Mesodermal cell (in vitro differentiated cells): ENCODE measurements around the gene MGRN1.

Experiments
- H3K27ac ChIP-seq: 2 replicates; pipeline ENCODE4 v1.7.0; 2013; ENCODE audit warnings: mild to moderate bottlenecking, low read depth, low read length, moderate library complexity; ENCODE audit not compliant: severe bottlenecking
- H3K36me3 ChIP-seq: 2 replicates; pipeline ENCODE4 v1.7.1; 2013; ENCODE audit warnings: mild to moderate bottlenecking, low read length, moderate library complexity; ENCODE audit not compliant: control insufficient read depth, insufficient read depth
- H3K4me1 ChIP-seq: one replicate; pipeline ENCODE4 v1.7.1; 2013; ENCODE audit warnings: mild to moderate bottlenecking, low read length; ENCODE audit not compliant: insufficient read depth, control insufficient read depth, poor library complexity, severe bottlenecking
- H3K4me3 ChIP-seq: 2 replicates; pipeline ENCODE4 v1.7.0; 2013; ENCODE audit warnings: low read length, control low read depth, mild to moderate bottlenecking; ENCODE audit not compliant: insufficient read depth, poor library complexity, severe bottlenecking; ENCODE audit errors: extremely low read depth
- H3K9me3 ChIP-seq: 2 replicates; pipeline ENCODE4 v1.7.1; 2013; ENCODE audit warnings: mild to moderate bottlenecking, low read length, moderate library complexity; ENCODE audit not compliant: control insufficient read depth
- WGBS, 2 experiments: methylation state at CpG; one replicate each; pipeline ENCODE4 v1.1.5; 2013; ENCODE audit warnings: missing lambda C conversion rate in 2 of 2; ENCODE audit not compliant: insufficient coverage in 2 of 2; 5-methylcytosine and 5-hydroxymethylcytosine counted together

The MGRN1 gene

DNA sequence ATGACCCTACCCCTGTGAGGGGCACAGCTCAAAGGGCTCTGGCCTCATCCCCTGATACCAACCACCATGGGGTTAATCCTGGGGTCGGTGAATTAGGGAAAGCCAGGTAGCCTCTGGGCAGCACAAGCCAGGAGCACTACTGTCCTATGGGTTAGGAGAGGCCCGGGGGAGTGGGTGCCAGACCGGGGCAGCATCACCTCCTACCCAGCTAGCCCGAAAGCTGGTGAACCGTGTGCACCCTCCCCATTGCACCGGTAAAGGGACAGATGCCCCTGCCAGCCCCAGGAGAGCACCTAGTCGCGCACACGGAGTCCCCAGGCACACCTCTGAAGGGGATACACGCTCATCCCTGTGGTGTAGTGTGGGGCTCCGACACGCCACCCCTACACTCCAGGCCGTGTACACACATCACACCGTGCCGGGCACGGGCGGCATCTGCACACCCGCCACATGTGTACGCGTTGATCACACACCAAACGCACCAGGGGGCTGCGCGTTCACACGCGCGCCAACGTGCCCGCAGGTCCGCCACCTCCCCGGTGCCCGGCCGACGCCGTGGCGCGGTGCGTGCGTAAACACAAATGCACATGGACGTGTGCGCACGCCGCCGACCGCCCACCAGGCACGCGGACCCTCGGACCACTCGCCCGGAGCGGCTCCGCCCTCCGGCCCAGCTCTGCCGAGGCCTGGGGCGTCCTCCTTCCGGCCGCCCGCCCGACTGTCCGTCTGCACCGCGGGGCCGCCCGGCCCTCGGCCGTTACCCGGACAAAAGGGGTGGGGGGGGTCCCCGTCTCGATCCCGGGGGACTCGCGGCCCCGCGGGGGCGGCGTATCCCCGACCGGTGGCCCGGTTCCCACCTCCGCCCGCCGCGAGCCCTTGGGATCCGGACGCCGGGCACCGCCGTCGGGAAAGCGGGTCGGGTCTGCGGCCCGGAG, 10.7 kb upstream of the MGRN1 start:
- Histone ChIP-seq H3K4me1 (peaks cover 16% of the 10 kb centered on the region), H3K4me3 (peak overlapping the region; percentile 67), H3K27ac (peak overlapping the region; percentile 87), H3K9me3 (no peaks in the 10 kb centered on the region), H3K36me3 (peaks cover 21% of the 10 kb centered on the region)
- 1% methylated on average over 52 to 72 of the region's 92 CpGs for WGBS, 2 experiments

- WGBS, 2 experiments: 15 to 16% methylated on average over 99 of the region's 100 CpGs
These were observed 9.8 kb upstream of the MGRN1 start, which contains the start of gene UBALD1 for GRCh38 chr16:4614571-4615383. Gene UBALD1, minus strand, starts transcription at chr16:4614888. Its CDS starts 91 bp downstream, at chr16:4614797.

GRCh38 chr16:4615384-4616046, 9.1 kb upstream of the MGRN1 start:
- Histone ChIP-seq H3K27ac (peak overlapping the region; percentile 68), H3K4me3 (peak overlapping the region; percentile 67), H3K9me3 (no peaks in the 10 kb centered on the region), H3K4me1 (peaks cover 16% of the 10 kb centered on the region), H3K36me3 (peaks cover 8% of the 10 kb centered on the region)
- WGBS, 2 experiments: 93 to 95% methylated on average over 39 of the region's 39 CpGs

More at GRCh38 chr16:4614571-4615383, 9.8 kb upstream of the MGRN1 start, which contains the start of gene UBALD1:
- Histone ChIP-seq H3K27ac (peak within 1 kb of the TSS; percentile 87), H3K4me1 (peaks cover 16% of the 10 kb centered on the region), H3K9me3 (no peaks in the 10 kb centered on the region), H3K4me3 (peak within 1 kb of the TSS; percentile 67), H3K36me3 (peaks cover 15% of the 10 kb centered on the region)

- Histone ChIP-seq H3K4me1 (peaks cover 16% of the 10 kb centered on the region), H3K27ac (peak overlapping the region; percentile 98)
- 0 to 2% methylated on average over 33 to 57 of the region's 57 CpGs for WGBS, 2 experiments
These were observed 8.4 kb upstream of the MGRN1 start for GRCh38 chr16:4616047-4616811.

GRCh38 chr16:4617880-4618279, 6.7 kb upstream of the MGRN1 start:
- WGBS, 2 experiments: 94% methylated on average over 8 of the region's 8 CpGs
- Histone ChIP-seq H3K9me3 (no peaks in the 10 kb centered on the region), H3K36me3 (no peaks in the 10 kb centered on the region), H3K4me3 (no peak overlapping the region), H3K4me1 (peaks cover 16% of the 10 kb centered on the region), H3K27ac (no peak overlapping the region)

More at GRCh38 chr16:4616047-4616811, 8.4 kb upstream of the MGRN1 start:
- no peaks in the 10 kb centered on the region for H3K9me3 ChIP-seq
- H3K4me3 ChIP-seq: peak overlapping the region; percentile 45
- peaks cover 1% of the 10 kb centered on the region for H3K36me3 ChIP-seq

DNA sequence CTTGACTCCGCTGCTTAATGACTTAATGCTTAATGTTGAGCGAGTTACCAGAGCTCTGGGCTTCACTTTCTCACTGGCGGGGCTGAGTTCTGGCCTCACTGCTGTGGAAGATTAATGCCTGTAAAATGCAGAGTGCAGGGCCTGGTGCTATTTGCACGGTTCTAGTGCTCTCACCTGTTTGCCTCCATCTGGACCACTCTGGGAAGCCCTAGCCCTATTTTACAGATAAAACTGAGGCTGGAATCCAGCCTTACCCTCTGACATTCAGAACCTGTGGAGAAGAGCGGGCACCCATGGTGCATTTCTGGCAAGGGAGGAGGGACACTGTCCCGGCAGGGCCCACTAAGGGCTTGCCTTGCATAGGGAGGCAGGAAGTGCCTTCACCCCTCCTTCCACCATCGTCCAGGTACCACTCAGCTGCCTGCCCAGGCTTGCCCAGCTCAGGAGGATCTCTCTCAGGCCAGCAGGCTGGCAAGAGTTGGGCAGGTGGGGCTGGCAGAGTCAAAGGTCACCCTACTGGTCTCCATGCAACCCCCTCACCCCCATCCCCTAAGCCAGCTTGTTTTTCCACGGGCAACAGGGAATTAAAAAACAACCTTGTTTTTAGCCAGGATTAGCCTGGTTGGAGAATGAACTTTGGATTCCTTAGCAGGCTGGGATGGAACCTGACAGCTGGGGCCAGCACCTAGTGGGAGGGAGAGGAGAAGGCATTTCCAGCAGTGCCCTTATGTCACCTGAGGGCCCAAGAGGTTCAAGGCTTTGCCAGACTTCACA, 5.8 kb upstream of the MGRN1 start:
- Histone ChIP-seq H3K27ac (no peak overlapping the region), H3K4me3 (no peak overlapping the region), H3K9me3 (no peaks in the 10 kb centered on the region), H3K36me3 (no peaks in the 10 kb centered on the region), H3K4me1 (peaks cover 16% of the 10 kb centered on the region)
- 95 to 97% methylated on average over 5 to 6 of the region's 8 CpGs for WGBS, 2 experiments

GRCh38 chr16:4623593-4623992, 1.0 kb upstream of the MGRN1 start:
- Histone ChIP-seq H3K4me3 (no peak overlapping the region), H3K9me3 (no peaks in the 10 kb centered on the region), H3K4me1 (no peaks in the 10 kb centered on the region), H3K36me3 (peaks cover 14% of the 10 kb centered on the region), H3K27ac (no peak overlapping the region)
- WGBS, 2 experiments: 91 to 98% methylated on average over 7 of the region's 7 CpGs

DNA sequence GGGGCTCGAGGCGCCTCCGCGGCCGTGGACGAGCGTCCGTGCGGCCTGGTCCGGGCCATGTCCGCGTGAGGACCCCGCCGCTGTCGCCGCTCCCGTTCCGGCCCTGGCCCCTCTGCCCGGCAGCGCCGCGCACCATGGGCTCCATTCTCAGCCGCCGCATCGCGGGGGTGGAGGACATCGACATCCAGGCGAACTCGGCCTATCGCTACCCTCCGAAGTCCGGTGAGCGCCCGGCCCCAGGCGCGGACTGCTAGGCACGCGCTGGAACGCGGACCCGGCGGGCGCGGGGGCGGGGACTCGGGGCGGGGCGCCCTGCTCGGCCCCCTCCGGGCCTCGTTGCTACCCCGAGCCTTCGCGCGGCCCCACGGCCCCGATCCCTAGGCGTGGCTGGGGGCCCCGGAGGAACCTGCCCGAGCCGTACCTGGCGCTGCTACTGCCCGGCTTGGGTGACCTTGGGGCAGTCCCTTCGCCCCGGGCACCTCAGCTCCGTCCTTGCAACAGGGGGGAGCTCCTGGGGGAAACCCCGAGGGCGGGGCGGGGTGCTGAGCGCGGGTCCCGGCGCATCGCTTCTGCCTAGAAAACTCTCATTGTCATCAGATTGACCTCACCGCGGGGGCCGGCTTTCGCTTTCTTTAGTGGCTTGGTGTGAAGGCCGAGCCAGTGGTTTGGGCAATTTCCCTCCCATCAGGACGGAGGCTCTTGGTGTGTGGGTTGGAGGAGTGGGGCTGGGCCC, 367 bp downstream of the MGRN1 start:
- Histone ChIP-seq H3K4me3 (peak overlapping the region; percentile 96), H3K27ac (peak overlapping the region; percentile 73), H3K4me1 (no peaks in the 10 kb centered on the region), H3K9me3 (no peaks in the 10 kb centered on the region), H3K36me3 (peaks cover 20% of the 10 kb centered on the region)
- WGBS, 2 experiments: 0% methylated on average over 46 to 73 of the region's 80 CpGs

DNA sequence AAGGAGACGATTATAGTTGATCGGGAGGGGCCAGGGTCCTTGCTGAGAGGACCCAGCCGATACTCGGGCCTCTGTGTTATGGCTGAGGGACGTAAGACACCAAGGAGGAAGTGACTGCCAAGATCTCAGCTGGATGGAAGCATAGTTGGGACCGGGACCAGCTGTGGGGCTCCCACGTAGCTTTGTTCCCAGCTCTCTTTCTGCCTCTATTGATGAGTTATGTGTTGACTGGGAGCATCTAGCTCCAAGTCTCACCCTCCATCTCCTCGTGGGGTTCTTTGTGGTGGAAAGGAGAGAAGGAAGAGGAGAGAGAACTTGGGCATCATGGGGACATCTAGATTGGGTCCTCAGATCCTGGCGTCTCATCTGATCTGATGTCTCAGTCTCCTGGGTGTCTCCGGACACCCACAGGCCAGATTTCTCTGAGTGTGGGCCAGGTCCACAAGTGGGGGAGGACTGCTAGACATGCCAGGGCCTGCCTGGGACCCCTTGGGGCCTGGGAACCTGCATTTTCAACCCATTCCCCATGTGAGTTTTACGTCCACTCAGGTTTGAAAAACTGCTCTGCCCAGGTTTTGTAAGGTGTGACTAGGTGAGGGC, 1.0 kb downstream of the MGRN1 start:
- Histone ChIP-seq H3K36me3 (peaks cover 25% of the 10 kb centered on the region), H3K27ac (peak overlapping the region; percentile 73), H3K4me3 (peak overlapping the region; percentile 96), H3K4me1 (no peaks in the 10 kb centered on the region), H3K9me3 (no peaks in the 10 kb centered on the region)
- 10 to 16% methylated on average over 7 to 8 of the region's 11 CpGs for WGBS, 2 experiments
